Right renal cortex interstitium (tissue), 3 donors: Measurements from ENCODE around the gene GOLIM4. TPM values are rescaled to one million over a fixed set of nuclear protein-coding genes. Genes with fewer than 3 reads are reported as not detected.
A peak's percentile ranks its signal among the peaks of the same experiment; 100 is the strongest.

Experiments used
- DNase-seq, 3 donors: peaks; one replicate each; pipeline ENCODE4 v3.0.0-alpha.2; 2013; ENCODE audit warnings: low read depth in 3 of 3, low spot score in 2 of 3
- polyA plus RNA-seq, 3 donors: library from polyadenylated mRNA; unstranded; fragments of 120-200 nt; gene quantifications; one replicate each; pipeline ENCODE4 v1.2.1, GENCODE V29; 2013; ENCODE audit not compliant: insufficient read length in 3 of 3

The GOLIM4 gene
- polyA plus RNA-seq, 3 donors: 117 to 130 (median 128) TPM

DNA sequence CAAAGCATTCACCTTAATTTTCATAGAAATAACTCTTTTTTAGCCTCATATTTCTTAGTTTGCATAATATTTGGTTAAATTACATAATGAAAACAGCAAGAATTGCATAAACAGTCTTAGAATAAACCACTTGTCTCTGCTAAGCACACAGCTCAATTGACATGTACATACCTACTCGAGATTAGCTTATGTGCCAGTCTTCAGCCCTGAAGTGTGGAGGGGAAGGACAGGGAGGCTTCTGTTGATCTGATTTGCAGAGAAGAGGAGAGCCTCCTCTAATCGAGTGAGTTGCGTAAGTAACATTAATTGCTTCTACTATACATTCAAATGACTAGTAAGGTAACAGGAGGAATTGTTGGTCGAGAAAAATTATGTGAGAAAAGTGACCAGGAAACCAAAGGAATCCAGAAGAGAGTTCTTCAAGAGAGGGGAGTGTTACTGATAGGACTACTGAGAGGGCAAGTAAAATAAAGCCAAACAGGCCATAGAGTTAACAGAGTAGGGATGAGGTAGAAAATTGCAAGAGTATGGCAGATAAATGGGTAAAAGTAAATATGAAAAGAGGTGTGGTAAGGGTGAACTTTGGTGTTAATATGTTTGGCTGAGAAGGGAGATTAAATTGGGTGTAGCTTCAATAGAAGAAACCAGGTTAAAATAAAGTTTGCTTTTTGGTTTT, 7.1 kb upstream of the GOLIM4 start:
- DNase-seq: no peak

- no peak for DNase-seq
These were observed 5.2 kb upstream of the GOLIM4 start for GRCh38 chr3:168100777-168101492.

GRCh38 chr3:168097381-168097780, 1.7 kb upstream of the GOLIM4 start:
- no peak for DNase-seq

DNA sequence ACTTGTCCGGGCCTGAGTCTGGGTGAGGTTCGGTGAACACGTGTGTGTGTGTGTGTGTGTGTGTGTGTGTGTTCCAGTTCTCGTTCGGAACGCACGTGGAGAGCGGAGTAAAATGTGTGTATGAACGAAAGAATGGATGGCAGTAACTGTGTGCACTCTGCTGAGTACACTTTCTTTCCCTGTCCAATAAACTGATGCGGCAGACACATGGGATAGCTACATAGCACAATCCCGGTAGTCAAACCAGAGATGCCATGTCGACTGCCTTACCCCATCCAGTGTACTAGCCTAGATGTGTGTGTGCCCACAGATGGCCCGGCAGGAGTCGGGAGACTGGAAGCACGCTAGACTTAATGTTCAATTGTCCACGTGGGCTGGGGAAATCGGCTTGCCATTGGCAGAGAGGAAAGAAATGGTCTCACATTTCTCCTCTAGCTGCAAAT, 507 bp upstream of the GOLIM4 start:
- DNase-seq: peak; percentile 61 to 85 (median 67)

GRCh38 chr3:168094877-168095610, 680 bp downstream of the GOLIM4 start:
- peak in 1 of 3 donors; percentile 55 for DNase-seq

DNA sequence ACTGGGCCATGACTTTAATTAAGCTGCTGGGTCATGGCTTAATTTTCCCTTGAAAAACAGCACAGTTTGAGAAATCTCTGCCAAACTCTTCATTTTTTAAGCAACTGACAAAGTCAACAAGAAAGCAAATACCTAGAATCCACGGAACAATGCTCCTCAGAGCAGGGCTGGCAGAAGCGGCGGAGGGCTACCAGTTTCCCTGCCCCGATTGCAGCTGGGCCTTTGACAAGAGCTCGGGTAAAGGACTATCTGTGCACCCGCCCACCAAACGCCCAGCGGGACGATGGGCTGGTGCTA, 1.2 kb downstream of the GOLIM4 start:
- no peak for DNase-seq

GRCh38 chr3:168093790-168094189, 1.9 kb downstream of the GOLIM4 start:
- no peak for DNase-seq

DNA sequence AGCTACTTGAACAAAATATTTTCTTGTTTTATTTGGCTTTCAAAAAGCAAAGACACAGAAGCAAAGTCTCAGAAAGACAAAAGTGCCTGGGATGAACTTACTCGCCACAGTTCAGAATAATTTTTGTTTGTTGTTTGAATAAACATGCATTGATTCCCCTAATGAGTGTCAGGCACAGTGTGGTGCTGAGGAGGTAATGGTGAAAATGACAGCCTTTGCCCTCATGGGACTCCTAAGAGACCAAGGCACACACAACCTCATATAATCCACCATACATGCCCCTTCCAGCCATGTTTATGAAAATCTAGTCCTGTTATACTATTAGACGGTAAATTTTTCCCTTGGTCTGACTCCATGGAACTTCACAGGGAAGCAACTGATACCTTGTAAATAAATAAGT, 2.5 kb downstream of the GOLIM4 start:
- no peak for DNase-seq

DNA sequence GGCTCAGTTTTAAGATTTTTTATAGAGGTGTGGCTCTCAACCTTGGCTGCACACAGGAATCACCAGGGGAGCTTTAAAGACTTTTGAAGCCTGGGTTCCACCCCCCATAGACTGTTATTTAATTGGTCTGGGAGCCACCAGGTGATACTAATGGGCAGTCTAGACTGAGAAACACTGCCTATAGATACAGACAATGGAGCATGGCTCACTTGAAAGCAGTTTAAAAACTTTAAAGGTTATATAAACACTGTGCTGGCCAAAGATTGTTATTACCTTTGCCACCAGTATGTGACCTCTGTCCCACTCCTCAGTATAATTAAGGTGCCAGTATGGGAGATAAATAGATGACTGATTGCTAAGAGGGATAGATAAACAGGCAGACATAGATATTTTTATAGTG, 3.8 kb downstream of the GOLIM4 start:
- no peak for DNase-seq

- DNase-seq: no peak
These were observed 4.3 kb downstream of the GOLIM4 start for GRCh38 chr3:168091302-168091858.

DNA sequence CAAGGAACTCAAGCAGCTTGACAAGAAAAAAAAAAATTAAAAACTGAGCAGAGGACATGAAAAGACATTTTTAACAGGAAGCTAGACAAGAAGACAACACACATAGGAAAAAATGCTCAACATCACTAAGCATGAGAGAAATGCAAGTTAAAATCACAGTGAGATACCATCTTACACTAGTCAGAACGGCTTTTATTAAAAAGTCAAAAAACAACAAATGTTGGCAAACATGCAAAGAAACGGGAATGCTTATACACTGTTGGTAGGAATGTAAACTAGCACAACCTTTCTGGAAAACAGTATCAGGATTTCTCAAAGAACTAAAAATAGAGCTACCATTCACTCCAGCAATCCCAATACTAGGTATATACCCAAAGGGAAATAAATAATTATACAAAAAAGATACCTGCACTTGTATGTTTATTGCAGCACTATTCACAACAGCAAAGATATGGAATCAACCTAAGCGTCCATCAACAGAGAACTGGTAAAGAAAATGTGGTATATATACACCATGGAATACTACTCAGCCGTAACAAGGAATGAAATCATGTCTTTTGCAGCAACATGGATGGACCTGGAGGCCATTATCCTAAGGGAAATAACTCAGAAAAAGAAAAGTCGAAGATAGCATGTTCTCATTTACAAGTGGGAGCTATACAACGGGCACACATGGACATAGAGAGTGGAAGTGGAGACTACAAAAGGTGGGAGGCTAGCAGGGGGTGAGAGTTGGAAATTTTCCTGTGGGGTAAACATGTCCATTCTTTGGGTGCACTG, 5.2 kb downstream of the GOLIM4 start:
- DNase-seq: no peak

DNA sequence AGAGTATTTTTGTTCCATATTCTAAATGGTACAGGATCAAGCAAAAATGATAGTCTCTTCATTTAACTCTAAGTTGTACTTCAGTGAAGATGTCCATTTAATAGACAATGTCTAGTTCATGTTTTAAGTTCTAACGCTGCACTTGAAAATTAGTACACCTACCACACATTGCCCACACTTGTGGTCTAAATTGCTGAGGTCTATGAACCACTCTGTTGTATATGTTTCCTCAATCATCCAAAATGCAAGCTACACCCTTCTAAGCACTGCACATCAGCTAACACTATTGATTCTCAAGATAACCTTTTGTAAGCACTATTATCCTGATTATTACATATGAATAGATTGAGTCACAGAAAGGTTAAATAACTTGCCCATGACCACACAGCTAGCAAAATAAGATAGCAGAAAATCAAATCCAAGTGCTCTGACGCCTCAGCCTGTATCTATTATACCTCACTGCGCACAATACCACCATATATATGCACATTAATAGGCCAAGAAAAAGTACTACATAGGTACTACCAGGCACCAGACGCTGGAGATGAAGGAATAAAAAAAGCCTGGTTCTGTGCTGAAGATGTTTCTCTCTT, 6.4 kb downstream of the GOLIM4 start:
- no peak for DNase-seq

GRCh38 chr3:168088106-168088720, 7.5 kb downstream of the GOLIM4 start:
- no peak for DNase-seq

DNA sequence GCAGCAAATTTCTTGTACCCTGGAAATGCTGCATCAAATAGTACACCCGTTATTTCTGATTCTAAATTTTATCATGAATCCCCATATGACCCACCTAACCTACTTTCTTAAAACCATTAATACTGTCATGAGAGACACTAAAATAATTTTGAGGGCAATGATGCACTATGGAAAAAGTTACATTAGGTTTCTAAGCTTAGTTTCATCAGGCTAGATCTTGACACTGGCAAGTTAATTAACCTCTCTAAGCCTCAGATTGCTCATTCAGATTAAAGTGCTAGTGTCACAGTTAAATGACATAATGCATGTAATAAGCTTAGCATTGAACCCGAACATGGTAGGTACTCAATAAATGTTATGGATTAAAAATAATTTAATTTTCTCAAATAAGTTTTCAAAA, 8.2 kb downstream of the GOLIM4 start:
- DNase-seq: no peak

DNA sequence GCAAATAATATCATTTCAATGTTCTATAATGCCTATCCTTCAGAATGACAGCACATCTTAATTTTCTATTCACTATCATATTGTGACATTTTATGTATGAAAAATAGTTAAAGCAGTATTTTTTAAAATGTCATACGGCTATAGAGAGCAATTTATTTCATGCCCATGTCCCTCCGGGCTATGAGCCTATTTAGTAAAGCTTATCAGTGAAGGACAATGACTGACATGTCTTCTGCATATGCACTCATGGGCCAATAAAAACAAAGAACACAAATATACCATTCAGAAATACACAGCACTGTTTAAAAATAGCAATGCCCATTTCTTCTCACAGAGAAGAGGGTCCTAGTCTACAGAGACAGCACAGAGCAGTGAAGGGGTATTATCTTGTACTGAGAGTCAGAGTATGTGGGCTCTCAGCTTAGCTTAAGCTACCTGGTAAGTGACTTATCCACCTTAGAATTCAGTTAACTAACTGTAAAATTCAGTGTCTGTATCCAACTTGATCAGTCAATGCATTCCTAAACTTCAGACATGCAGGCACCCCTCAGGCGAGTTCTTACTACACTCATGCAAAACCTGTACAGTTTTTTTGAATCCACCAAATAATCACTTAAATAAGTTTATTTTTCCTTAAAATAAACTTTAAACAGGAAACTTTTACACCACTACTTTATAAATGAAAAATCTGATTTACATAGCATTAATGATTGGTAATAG, 9.0 kb downstream of the GOLIM4 start:
- no peak for DNase-seq

DNA sequence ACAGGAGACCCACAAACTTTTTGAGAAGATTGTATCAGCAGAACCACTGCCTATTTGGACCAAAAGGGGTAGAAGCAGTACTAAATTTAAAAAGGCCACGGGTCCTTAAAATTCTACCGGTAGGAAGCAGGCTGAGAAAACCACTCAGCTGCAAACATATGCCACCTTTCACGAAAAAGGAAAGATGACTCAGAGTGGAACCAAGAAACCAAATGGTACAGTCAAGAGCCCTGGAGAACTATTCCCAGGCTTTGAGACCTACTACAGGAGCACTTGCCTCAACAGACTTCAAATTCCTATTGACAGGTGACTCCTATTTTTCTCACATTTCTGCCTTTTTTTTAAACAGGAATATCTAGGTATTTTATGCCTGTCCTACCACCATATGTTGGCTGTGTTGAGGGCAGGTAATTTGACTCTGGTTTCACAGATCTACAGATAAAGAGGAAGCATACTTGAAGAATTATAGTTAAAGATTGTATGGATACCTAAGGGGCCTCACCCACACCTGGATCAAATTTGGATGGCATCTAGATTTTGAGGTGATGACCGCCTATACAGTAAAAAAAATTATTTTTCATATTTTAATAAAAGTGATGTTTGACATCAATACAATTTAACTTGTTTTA, 10.1 kb downstream of the GOLIM4 start:
- DNase-seq: no peak

DNA sequence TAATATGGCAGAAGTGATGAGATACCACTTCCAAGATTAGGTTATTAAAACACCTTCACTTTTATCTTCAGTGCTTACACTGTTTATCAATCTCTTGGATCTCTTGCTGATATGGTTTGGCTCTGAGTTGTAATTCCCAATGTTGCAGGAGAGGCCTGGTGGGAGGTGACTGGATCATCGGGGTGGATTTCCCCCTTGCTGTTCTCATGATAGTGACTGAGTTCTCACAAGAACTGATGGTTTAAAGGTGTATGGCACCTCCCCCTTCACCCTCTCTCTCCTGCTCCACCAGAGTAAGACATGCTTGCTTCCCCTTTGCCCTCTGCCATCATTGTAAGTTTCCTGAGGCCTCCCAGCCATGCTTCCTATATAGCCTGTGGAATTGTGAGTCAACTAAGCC, 11.8 kb downstream of the GOLIM4 start:
- no peak for DNase-seq

GRCh38 chr3:168081856-168082255, 13.9 kb downstream of the GOLIM4 start:
- no peak for DNase-seq
